Upper lobe of left lung (tissue), 4 donors: Measurements from ENCODE around the gene CHIC2.

Source experiments
- CTCF ChIP-seq, 6 experiments: fragments of 450-650 bp in 4 of 6; fragments of 200-600 bp in 2 of 6; sonication (generic) in 2 of 6; IDR thresholded peaks; one replicate each; pipeline ENCODE4 v1.5.1; 2016 to 2019; ENCODE audit warnings: antibody characterized with exemption in 6 of 6
- EP300 ChIP-seq, 4 donors: sonication (generic); formaldehyde crosslinking; IDR thresholded peaks; one replicate each; pipeline ENCODE4 v1.5.1; 2017; ENCODE audit warnings: antibody characterized with exemption in 4 of 4, control low read depth in 2 of 4
- POLR2AphosphoS5 ChIP-seq, 2 donors: sonication (generic); formaldehyde crosslinking; IDR thresholded peaks; one replicate each; pipeline ENCODE4 v1.5.1; 2017; ENCODE audit warnings: antibody characterized with exemption in 2 of 2

DNA sequence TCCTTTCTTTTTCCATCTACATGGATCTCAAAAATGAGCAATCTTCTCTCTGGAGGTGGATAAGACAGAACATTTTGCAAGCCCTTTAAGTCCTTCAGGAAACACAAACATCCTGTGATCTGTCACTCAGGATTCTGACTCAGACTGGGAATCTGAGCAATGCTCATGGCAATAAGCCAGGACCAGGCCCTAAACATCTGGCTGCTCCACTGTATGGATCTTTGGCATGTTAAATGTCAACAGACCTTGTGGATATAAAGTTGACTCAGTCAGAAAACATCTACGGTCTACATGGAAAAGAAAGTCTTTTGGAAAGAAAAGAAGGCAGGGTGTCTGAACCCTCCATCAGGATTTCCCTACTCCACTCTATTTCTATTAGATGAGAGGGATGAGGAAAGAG lies 17.8 kb upstream of the CHIC2 start:
- TF ChIP-seq CTCF (IDR thresholded peaks at IDR 0.05) (no peak), POLR2AphosphoS5 (IDR thresholded peaks at IDR 0.05) (peak; percentile 37 to 49), EP300 (IDR thresholded peaks at IDR 0.05) (no peak)
